ENCODE results near the gene DACT2.

Gene DACT2

DNA sequence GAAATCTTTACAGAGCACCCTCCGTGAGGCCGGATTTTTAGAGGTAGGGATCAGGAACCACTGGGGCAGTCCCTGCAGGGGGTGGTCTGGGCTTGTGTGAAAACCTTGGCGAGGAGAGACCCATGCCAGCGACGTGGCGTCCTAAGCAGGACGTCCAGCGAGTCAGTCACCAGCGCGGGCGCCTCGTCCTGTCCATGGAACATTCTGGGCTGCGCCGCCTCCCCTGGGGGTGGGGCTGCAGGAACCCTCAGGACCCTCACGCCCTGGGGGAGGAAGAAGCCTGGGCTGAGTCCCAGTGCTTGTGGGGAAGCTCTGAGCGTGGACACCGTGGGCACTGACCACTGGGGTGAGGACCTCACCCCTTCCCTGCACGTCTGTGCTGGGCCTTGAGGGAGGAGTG lies 25.7 kb upstream of the DACT2 start:
- no peak for ATAC-seq
- TF ChIP-seq ZNF70 (CRISPR knock-in tag; IDR thresholded peaks at IDR 0.05) (no peak), CREB5 (CRISPR knock-in tag; IDR thresholded peaks at IDR 0.05; ENCODE audit: low read depth) (no peak), BACH2 (CRISPR knock-in tag; IDR thresholded peaks at IDR 0.05; ENCODE audit: borderline replicate concordance) (no peak), PPARA (CRISPR knock-in tag; IDR thresholded peaks at IDR 0.05; ENCODE audit: borderline replicate concordance) (no peak), TOX (CRISPR knock-in tag; IDR thresholded peaks at IDR 0.05; ENCODE audit: borderline replicate concordance) (no peak), ISL1 (CRISPR knock-in tag; IDR thresholded peaks at IDR 0.05) (no peak), TSHZ2 (CRISPR knock-in tag; IDR thresholded peaks at IDR 0.05) (no peak), ARNTL (CRISPR knock-in tag; IDR thresholded peaks at IDR 0.05; ENCODE audit: borderline replicate concordance, low read depth) (no peak), TCF4 (CRISPR knock-in tag; IDR thresholded peaks at IDR 0.05; ENCODE audit: borderline replicate concordance) (no peak), POU6F1 (CRISPR knock-in tag; IDR thresholded peaks at IDR 0.05; ENCODE audit: borderline replicate concordance, low read depth) (no peak), GLIS3 (CRISPR knock-in tag; IDR thresholded peaks at IDR 0.05) (no peak), RARB (CRISPR knock-in tag; IDR thresholded peaks at IDR 0.05) (no peak), ZFP3 (CRISPR knock-in tag; IDR thresholded peaks at IDR 0.05) (no peak), ZNF8 (CRISPR knock-in tag; IDR thresholded peaks at IDR 0.05) (no peak), ZNF565 (CRISPR knock-in tag; conservative IDR thresholded peaks at IDR 0.05; ENCODE audit: low read depth) (no peak), ZFP30 (CRISPR knock-in tag; IDR thresholded peaks at IDR 0.05) (no peak)
- TF ChIP-seq, protein P1, sequence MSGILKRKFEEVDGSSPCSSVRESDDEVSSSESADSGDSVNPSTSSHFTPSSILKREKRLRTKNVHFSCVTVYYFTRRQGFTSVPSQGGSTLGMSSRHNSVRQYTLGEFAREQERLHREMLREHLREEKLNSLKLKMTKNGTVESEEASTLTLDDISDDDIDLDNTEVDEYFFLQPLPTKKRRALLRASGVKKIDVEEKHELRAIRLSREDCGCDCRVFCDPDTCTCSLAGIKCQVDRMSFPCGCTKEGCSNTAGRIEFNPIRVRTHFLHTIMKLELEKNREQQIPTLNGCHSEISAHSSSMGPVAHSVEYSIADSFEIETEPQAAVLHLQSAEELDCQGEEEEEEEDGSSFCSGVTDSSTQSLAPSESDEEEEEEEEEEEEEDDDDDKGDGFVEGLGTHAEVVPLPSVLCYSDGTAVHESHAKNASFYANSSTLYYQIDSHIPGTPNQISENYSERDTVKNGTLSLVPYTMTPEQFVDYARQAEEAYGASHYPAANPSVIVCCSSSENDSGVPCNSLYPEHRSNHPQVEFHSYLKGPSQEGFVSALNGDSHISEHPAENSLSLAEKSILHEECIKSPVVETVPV (CRISPR knock-in tag; IDR thresholded peaks at IDR 0.05), result no peak

DNA sequence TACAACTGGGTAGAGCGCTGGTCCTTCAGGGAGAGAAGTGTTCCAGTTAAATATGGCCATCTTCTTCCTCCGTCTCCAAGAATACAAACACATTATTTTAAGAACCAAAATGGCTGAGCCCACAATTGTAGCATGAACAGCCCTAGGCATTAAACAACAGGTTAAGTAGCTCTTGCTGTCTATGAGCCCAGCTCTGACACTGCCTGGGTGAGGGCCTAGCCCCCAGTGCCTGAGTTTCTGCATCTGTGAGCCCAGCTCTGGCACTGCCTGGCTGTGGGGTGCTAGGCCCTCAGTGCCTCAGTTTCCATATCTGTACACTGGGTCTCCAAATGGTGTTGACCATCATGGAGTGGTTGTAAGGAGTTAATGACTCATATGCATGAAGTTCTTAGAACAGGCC lies 24.8 kb upstream of the DACT2 start:
- no peak for ATAC-seq
- TF ChIP-seq OSR1 (CRISPR knock-in tag; IDR thresholded peaks at IDR 0.05), result no peak
- no peak for TF ChIP-seq ZC3H10 (CRISPR knock-in tag; IDR thresholded peaks at IDR 0.05)
- TF ChIP-seq ZNF8 (CRISPR knock-in tag; IDR thresholded peaks at IDR 0.05), result no peak
- no peak for TF ChIP-seq GLIS3 (CRISPR knock-in tag; IDR thresholded peaks at IDR 0.05)
- TF ChIP-seq TSHZ2 (CRISPR knock-in tag; IDR thresholded peaks at IDR 0.05), result no peak
- no peak for TF ChIP-seq ESRRG (CRISPR knock-in tag; IDR thresholded peaks at IDR 0.05)
- no peak for TF ChIP-seq ARNTL (CRISPR knock-in tag; IDR thresholded peaks at IDR 0.05; ENCODE audit: borderline replicate concordance, low read depth)
